NOMO-1 treated with dmso at 0.1 percent for 144 hours (cell line): ENCODE measurements around the gene RSPO4.

ENCODE experiments used
- DNase-seq: peaks from one replicate; lab custom pipeline; 2025; ENCODE audit not compliant: unreplicated experiment; lab: John Stamatoyannopoulos, UW

The RSPO4 gene

GRCh38 chr20:971346-971745 is 30.8 kb downstream of the RSPO4 start:
- DNase-seq, result no peak

- no peak for DNase-seq
Measured at GRCh38 chr20:969868-970267, 32.2 kb downstream of the RSPO4 start.

GRCh38 chr20:967796-968742 is 34.0 kb downstream of the RSPO4 start:
- no peak for DNase-seq

GRCh38 chr20:965956-966355 is 36.2 kb downstream of the RSPO4 start:
- DNase-seq, result no peak

GRCh38 chr20:963795-964194 is 38.3 kb downstream of the RSPO4 start:
- no peak for DNase-seq

- DNase-seq, result no peak
Measured at GRCh38 chr20:962683-963082, 39.4 kb downstream of the RSPO4 start.

GRCh38 chr20:962223-962622 is 39.9 kb downstream of the RSPO4 start:
- no peak for DNase-seq

- DNase-seq, result no peak
Measured at GRCh38 chr20:961768-962167, 40.3 kb downstream of the RSPO4 start.

GRCh38 chr20:959996-960615 is 42.0 kb downstream of the RSPO4 start:
- DNase-seq, result no peak

- no peak for DNase-seq
Measured at GRCh38 chr20:958936-959815, 42.9 kb downstream of the RSPO4 start.

GRCh38 chr20:957544-957943 is 44.6 kb downstream of the RSPO4 start:
- DNase-seq, result no peak

GRCh38 chr20:956330-956951 is 45.7 kb downstream of the RSPO4 start:
- DNase-seq, result peak; percentile 41

- DNase-seq, result no peak
Measured at GRCh38 chr20:955656-956055, 46.5 kb downstream of the RSPO4 start.

- no peak for DNase-seq
Measured at GRCh38 chr20:955111-955510, 47.0 kb downstream of the RSPO4 start.

- DNase-seq, result no peak
Measured at GRCh38 chr20:953742-954141, 48.4 kb downstream of the RSPO4 start.

GRCh38 chr20:952196-952795 is 49.8 kb downstream of the RSPO4 start:
- DNase-seq, result no peak

GRCh38 chr20:951384-952169 is 50.5 kb downstream of the RSPO4 start:
- no peak for DNase-seq

GRCh38 chr20:949717-950116 is 52.4 kb downstream of the RSPO4 start:
- no peak for DNase-seq

GRCh38 chr20:946826-947225 is 55.3 kb downstream of the RSPO4 start:
- DNase-seq, result no peak

- DNase-seq, result no peak
Measured at GRCh38 chr20:945841-946240, 56.3 kb downstream of the RSPO4 start.
